Thymus (tissue), 11 donors: ENCODE results near the gene DDT. TPM values are rescaled to one million over a fixed set of nuclear protein-coding genes. Genes with fewer than 3 reads are reported as not detected.
A peak's percentile ranks its signal among the peaks of the same experiment; 100 is the strongest.
"Not testable (repeated sequence)": the region's sequence is repeated elsewhere in the genome, so short reads cannot be mapped to it uniquely, and the experiment has no call there.

Source experiments
- DNase-seq, 9 donors: peaks; one replicate each; pipeline ENCODE4 v3.0.0-alpha.2; 2013; ENCODE audit warnings: low spot score in 9 of 9, low read depth in 6 of 9, missing footprints in 1 of 9
- H3K27ac ChIP-seq, 2 donors: one replicate each; pipeline ENCODE4 v1.5.1; 2013; ENCODE audit warnings: control low read depth in 1 of 2, low read depth in 1 of 2, low read length in 1 of 2, mild to moderate bottlenecking in 1 of 2, moderate library complexity in 1 of 2
- H3K27me3 ChIP-seq, 2 donors: one replicate each; pipeline ENCODE4 v1.5.1; 2013; ENCODE audit warnings: low read length in 1 of 2; ENCODE audit not compliant: control insufficient read depth in 2 of 2, insufficient read depth in 1 of 2
- H3K36me3 ChIP-seq, 2 donors: one replicate each; pipeline ENCODE4 v1.5.1; 2013; ENCODE audit warnings: low read length in 1 of 2, mild to moderate bottlenecking in 1 of 2, moderate library complexity in 1 of 2; ENCODE audit not compliant: control insufficient read depth in 2 of 2, insufficient read depth in 2 of 2
- H3K4me1 ChIP-seq, 2 donors: one replicate each; pipeline ENCODE4 v1.5.1; 2013; ENCODE audit warnings: low read length in 2 of 2; ENCODE audit not compliant: control insufficient read depth in 2 of 2, insufficient read depth in 2 of 2
- H3K4me3 ChIP-seq, 2 donors: one replicate each; pipeline ENCODE4 v1.5.1; 2013; ENCODE audit warnings: low read length in 2 of 2, control low read depth in 1 of 2, mild to moderate bottlenecking in 1 of 2
- H3K9me3 ChIP-seq, 2 donors: one replicate each; pipeline ENCODE4 v1.5.1; 2013; ENCODE audit warnings: low read length in 1 of 2, mild to moderate bottlenecking in 1 of 2; ENCODE audit not compliant: control insufficient read depth in 2 of 2, insufficient read depth in 1 of 2
- WGBS: extraction: QIAGEN DNeasy Blood & Tissue Kit; methylation state at CpG from one replicate; pipeline ENCODE4 v1.1.7; 2013; 5-methylcytosine and 5-hydroxymethylcytosine counted together
- polyA plus RNA-seq: library from polyadenylated mRNA; stranded (reverse); fragments of 200-250 nt; gene quantifications from one replicate; pipeline ENCODE4 v1.2.3, GENCODE V29; 2013
- total RNA-seq: library from RNA; stranded (reverse); fragments of 120-200 nt; gene quantifications from one replicate; pipeline ENCODE4 v1.2.4, GENCODE V29; 2013
- donor health status: healthy.

DDT gene
- total and polyA plus RNA-seq, 2 donors: 95.7 to 111 TPM

DNA sequence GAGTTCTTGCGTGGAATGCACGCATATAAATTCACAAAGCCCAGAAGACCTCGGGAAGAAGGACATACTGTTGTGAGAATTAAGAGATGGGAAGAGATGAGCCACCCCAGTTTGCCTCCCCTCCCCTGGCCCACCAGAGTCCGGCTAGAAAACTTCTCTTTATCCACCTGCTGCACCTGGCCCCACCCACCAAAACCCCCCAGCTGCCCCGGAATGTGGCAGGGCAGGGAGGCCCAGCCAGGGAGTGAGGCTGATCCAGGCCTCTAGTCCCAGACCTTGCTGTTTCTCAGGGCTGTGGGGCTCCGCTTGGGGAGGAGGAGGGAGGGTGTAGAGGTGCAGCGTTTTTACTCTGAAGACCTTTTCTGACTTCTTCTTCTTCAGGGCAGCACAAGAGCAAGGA lies 6.3 kb upstream of the DDT start:
- not testable (repeated sequence) for H3K4me3 ChIP-seq, H3K27me3 ChIP-seq, H3K9me3 ChIP-seq, H3K4me1 ChIP-seq, DNase-seq, H3K36me3 ChIP-seq, H3K27ac ChIP-seq
- 68% methylated on average over 6 of the region's 7 CpGs for WGBS

DNA sequence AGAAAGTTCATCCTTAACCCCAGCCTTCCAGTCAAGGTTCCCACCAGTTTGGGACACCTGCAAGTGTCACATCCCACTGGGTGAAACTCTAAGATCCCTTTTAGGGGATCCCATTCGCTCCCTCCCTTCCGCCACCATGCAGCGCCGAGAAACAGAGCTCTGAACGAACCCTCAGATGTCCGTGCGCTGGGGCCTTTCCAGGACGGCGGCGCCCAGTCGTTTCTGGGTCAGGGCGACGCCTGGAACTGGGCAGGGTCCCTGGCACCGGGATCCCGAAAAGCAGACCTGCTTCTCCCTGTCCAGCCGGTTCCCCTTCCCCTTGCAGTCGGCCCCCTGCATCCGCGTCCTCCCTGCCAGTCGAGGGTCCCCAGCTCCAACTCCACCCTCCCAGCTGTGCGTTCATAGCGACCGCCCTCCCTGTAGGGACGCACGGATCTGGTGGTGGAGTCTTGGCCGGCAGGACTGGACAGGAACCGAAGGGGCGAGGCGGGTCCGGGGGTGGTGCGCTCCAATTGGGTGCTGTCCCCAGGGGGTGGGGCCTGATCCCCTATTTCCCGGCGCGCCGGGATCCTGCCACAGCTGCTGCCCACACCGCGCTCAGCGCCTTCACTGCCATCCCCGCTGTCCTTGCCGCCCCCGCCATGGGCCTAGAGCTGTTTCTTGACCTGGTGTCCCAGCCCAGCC lies 5.5 kb upstream of the DDT start, which contains the start of gene GSTT2:
Gene GSTT2 (plus strand): TSS at position 578 of the 684 bp plus-strand sequence.
- H3K4me3 ChIP-seq, H3K36me3 ChIP-seq, H3K4me1 ChIP-seq, H3K27me3 ChIP-seq, H3K9me3 ChIP-seq, DNase-seq, H3K27ac ChIP-seq: not testable (repeated sequence)
- WGBS: no CpG with 5 or more reads among the region's 41 CpGs

DNA sequence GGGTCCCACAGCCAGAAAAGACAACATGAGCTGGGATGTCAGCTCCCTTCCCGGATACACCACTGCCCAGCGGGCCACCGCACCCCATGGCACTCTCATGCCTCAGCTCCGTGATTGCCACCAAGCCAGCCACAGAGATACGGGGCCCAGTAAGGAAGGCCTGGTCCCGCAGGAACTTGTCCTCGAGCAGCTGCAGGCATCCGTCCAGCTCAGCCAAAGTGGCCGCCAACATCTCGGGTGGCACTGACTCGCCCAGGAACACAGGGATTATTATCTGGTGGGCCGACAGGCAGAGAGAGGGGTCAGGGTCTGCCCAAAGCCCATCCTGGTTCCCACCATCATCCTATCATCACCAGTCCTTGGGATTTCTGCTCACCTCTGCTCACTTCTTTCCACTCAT lies 3.1 kb upstream of the DDT start:
- not testable (repeated sequence) for DNase-seq, H3K9me3 ChIP-seq, H3K4me3 ChIP-seq, H3K4me1 ChIP-seq, H3K27me3 ChIP-seq, H3K36me3 ChIP-seq, H3K27ac ChIP-seq
- WGBS: 94% methylated on average over 7 of the region's 12 CpGs

DNA sequence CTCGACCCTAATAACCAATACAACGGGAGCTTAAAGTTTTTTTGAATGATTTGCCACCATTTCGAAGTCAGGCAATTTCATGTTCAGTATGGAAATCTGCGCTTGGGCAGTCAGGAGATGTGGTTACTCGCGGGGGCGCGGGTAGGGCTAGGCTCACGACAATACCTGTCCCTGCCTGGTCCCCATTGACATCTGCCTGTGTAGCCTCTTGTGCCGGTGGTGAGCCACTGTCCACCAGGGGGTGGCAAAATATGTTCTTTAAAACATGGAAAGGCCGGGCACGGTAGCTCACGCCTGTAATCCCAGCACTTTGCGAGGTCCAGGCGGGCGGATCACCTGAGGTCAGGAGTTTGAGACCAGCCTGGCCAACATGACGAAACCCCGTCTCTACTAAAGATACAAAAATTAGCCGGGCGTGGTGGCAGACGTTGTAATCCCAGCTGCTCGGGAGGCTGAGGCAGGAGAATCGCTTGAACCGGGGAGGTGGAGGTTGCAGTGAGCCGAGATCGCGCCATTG lies 653 bp upstream of the DDT start:
- H3K4me1 ChIP-seq, H3K4me3 ChIP-seq, H3K27me3 ChIP-seq, DNase-seq, H3K9me3 ChIP-seq, H3K27ac ChIP-seq: not testable (repeated sequence)
- H3K36me3 ChIP-seq: peaks cover 21% of the 10 kb centered on the region in 2 donors
- 18% methylated on average over 8 of the region's 27 CpGs for WGBS

DNA sequence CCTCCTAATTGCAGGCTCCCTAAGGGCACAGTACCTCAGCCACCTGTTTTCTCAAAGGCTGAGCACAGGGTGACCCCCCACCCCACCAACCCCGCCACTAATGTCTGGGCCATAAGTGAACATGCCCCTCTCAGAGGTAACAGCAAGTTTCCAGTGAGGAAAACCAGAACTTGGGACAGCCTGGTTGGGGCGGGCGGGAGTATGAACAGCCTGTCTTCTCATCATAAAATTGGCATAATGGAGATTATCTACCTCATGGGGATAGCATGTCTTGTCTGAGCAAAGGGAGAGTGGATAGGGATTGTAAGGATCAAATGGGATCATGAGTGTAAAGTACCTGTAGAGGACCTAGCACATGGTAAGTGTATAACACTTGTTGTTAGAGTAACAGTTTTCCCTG lies 2.3 kb downstream of the DDT start:
- H3K27me3 ChIP-seq, H3K9me3 ChIP-seq, H3K4me3 ChIP-seq, DNase-seq, H3K4me1 ChIP-seq: not testable (repeated sequence)
- Histone ChIP-seq H3K36me3 (peaks cover 30% of the 10 kb centered on the region in 2 donors), H3K27ac (peak overlapping the region in 1 of 2 donors; percentile 42)
- WGBS: 96% methylated on average over 3 of the region's 3 CpGs

DNA sequence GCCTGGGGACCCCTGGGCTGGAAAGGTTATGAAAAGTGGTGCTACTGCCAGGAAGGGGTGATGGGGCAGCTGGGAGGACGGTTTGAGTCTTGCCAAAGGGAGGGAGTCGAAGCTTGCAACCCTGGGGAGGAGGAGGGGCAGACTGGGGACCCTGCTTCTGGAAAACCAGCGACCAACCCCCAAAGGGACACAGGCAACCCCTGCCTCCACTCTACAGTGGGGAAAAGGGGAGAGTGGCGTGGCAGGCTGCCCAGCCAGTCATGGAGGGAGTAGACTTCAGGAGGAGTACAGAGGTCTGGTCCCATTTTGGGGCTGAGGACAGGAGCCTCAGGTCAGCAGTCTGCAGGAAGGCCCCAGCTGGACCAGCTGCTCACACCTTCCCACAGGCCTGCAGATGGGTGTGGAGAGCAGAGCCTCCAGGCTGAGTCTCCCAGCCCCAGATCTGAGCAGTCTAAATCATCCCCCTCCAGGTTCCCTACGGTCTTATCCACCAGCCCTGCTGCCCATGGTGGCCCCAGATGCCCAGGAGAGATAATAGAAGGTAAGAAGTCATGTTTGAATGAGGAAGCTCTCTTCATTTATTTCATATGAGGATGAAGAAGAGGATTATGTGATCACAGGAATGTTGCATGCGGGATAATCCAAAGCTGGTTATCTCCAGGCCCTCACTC lies 3.3 kb downstream of the DDT start:
- H3K36me3 ChIP-seq: peaks cover 30% of the 10 kb centered on the region in 2 donors
- H3K9me3 ChIP-seq: no peaks in the 10 kb centered on the region
- H3K27me3 ChIP-seq: no peaks in the 10 kb centered on the region
- DNase-seq: no peak
- WGBS: 87% methylated on average over 6 of the region's 6 CpGs
- H3K4me1 ChIP-seq: no peaks in the 10 kb centered on the region
- H3K27ac ChIP-seq: no peak overlapping the region
- H3K4me3 ChIP-seq: no peak overlapping the region

DNA sequence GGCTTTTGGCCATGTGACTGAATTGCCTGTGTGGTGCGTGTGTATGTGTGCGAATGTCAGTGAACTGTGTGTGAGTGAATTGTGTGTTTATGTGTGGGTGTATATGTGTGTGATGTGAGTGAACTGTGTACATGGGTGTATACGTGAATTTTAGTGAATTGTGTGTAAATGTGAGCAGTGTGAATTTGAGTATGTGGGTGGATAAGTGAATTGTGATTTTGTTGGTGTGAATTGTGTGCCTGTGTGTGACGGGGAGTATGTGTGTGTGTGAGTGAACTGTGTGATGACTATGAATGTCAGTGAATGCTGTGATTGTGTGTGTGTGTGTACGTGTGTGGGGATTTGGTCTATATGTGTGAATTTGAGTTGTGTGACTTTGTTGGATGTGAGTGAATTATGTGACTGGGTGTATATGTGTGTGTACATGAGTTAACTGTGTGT lies 4.0 kb downstream of the DDT start:
- Histone ChIP-seq H3K27ac (no peak overlapping the region), H3K4me3 (no peak overlapping the region), H3K4me1 (no peaks in the 10 kb centered on the region), H3K27me3 (no peaks in the 10 kb centered on the region), H3K9me3 (no peaks in the 10 kb centered on the region), H3K36me3 (peaks cover 30% of the 10 kb centered on the region in 2 donors)
- DNase-seq: no peak
- WGBS: 96% methylated on average over 5 of the region's 5 CpGs

DNA sequence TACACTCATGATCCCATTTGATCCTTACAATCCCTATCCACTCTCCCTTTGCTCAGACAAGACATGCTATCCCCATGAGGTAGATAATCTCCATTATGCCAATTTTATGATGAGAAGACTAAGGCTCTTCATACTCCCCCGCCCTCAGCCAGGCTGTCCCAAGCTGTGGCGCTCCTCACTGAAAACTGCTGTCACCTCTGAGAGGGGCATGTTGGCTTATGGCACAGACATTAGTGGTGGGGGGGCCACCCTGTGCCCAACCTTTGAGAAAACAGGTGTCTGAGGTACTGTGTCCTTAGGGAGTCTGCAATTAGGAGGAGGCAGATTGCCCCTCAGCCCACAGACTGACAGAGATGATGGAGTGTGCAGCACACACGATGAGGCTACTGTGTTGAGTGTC lies 5.2 kb downstream of the DDT start:
- no peak overlapping the region for H3K27ac ChIP-seq
- 98% methylated on average over 3 of the region's 3 CpGs for WGBS
- no peak overlapping the region for H3K4me3 ChIP-seq
- no peaks in the 10 kb centered on the region for H3K27me3 ChIP-seq
- H3K9me3 ChIP-seq: no peaks in the 10 kb centered on the region
- DNase-seq: no peak
- H3K4me1 ChIP-seq: no peaks in the 10 kb centered on the region
- H3K36me3 ChIP-seq: peaks cover 30% of the 10 kb centered on the region in 2 donors

DNA sequence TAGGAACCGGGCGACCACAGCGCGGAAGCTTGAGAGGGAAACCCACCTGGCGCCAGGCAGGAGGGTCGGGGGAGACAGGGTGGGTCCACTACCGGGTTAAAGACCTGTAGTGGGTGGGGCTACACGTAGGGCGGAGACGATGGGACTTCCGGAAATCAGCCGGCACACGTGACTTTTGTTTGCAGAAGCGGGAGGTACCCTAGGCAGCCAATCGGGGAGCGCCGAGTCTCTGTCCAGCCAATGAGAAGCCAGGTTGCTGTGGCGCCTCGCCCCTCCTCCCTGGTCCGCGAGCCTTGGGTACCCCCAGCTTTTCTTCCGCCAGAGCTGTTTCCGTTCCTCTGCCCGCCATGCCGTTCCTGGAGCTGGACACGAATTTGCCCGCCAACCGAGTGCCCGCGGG lies 7.7 kb downstream of the DDT start, which contains the start of gene DDTL:
Gene DDTL (plus strand): TSS at position 321 of the 400 bp plus-strand sequence. CDS start 27 bp downstream, at position 348.
- no CpG with 5 or more reads among the region's 30 CpGs for WGBS
- not testable (repeated sequence) for H3K9me3 ChIP-seq

More for the DNA sequence above, 7.7 kb downstream of the DDT start, which contains the start of gene DDTL:
- H3K4me3 ChIP-seq, H3K27me3 ChIP-seq, DNase-seq, H3K27ac ChIP-seq, H3K4me1 ChIP-seq: not testable (repeated sequence)
- H3K36me3 ChIP-seq: peaks cover 26% of the 10 kb centered on the region in 2 donors
